Measurements from ENCODE around the gene ZBTB7B.

The ZBTB7B gene

DNA sequence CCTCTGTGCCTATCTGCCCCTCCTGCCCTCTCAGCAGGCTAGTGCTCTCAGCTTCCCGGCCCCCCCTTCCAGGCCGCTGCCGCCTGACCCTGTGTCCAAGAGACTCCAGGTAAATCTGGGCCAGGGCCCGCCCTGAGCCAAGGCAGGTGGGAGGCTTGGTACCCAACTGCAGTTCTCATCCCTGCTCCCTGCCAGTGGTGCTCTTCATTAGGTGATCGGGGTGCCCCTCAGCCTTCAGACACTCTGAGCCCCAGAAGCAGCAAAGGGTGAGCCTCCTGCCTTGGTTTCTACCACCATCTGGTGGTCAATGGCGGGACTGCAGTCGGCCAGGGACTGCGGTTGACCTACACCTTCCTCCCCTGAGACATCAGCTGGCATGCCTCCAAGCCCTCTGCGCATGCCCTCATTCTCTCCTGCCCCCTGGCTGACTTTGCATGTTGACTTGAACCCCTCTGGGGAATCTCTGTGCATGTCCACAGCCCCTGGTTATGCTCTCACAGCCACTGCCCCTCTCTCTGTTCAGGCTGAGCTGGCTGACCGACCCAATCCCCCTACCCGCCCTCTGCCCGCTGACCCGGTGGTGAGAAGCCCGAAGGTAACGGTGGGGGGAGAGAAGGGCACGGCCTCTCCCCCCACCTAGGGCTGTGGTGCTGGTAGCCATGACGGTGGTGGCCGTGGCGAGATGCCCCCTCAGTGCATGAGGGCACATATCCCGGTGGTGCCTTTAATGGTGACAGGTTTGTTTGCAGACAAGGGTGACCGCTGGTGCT lies 59.0 kb downstream of the ZBTB7B start:
- DNase-seq (ENCODE audit: low spot score) = peak; percentile 93

DNA sequence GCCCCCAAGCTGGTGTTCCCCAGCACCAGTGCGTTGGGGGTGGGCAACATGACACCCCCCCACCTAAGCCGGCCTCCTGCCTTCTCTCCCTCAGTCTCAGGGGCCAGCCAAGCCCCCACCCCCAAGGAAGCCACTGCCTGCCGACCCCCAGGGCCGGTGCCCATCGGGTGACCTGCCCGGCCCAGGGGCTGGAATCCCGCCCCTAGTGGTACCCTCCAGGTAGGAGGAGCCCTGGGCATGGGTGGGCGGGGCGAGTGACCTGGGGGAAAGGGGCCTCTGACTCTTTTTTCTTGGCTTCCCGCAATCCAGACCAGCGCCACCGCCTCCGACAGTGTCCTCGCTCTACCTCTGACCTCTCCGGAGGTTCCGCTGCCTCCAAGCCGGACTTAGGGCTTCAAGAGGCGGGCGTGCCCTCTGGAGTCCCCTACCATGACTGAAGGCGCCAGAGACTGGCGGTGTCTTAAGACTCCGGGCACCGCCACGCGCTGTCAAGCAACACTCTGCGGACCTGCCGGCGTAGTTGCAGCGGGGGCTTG lies 59.6 kb downstream of the ZBTB7B start:
- DNase-seq (ENCODE audit: low spot score) = no peak

DNA sequence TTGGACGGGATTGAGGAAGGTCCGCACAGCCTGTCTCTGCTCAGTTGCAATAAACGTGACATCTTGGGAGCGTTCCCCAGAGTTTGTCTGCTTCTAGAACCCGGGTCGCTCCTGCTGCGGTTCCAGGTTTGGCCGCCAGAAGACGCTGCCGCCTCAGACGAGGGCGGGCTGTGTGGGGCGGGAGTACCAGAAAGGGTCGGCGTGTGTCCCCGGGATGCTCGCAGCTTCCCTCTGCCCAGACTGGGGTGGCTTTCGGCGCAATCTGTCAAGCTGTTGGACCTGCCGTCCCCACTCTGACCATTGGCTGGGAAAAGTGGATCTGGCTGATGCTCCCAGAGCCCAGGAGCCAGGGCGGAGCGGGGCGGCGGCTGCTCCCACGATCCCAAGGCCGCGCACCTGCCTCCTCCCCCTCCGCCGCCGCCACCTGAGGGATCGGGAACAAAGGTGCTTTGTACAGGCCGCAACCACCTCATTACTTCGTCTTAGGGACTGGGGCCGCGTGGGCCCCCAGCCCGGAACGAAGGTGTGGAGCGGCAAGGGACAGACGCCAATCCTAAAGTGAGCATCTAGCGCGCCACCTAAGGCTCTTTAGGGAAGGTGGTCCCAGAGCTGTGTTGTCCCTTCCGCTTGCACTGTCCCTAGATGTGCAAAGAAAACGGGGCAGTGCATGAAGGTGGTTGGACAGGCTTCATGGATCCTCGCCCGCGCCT lies 60.3 kb downstream of the ZBTB7B start:
- DNase-seq (ENCODE audit: low spot score) = peak; percentile 67

DNA sequence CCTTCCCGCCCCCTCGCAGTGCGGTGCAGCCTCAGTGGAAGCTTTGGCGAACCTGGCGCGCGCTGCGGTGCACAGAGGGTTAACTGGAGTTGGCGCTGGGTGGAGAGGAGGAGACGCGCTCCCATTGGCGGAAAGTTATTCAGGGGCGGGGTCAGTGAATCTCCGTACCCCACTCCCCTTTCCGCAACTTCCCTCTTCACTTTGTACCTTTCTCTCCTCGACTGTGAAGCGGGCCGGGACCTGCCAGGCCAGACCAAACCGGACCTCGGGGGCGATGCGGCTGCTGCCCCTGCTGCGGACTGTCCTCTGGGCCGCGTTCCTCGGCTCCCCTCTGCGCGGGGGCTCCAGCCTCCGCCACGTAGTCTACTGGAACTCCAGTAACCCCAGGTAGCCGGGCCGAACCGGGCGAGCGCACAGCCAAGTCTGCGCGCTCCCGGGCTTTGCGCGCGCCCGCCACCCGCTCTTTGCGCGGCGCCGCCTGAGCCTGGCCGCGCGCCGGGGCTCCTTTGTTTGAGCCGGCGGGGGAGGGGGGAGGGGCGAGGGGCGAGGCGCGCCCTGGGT lies 61.0 kb downstream of the ZBTB7B start, which contains the start of gene EFNA4:
Gene EFNA4 (plus strand): TSS at position 191 of the 561 bp plus-strand sequence. CDS start 84 bp downstream, at position 275.
- DNase-seq (ENCODE audit: low spot score) = peak; percentile 87

DNA sequence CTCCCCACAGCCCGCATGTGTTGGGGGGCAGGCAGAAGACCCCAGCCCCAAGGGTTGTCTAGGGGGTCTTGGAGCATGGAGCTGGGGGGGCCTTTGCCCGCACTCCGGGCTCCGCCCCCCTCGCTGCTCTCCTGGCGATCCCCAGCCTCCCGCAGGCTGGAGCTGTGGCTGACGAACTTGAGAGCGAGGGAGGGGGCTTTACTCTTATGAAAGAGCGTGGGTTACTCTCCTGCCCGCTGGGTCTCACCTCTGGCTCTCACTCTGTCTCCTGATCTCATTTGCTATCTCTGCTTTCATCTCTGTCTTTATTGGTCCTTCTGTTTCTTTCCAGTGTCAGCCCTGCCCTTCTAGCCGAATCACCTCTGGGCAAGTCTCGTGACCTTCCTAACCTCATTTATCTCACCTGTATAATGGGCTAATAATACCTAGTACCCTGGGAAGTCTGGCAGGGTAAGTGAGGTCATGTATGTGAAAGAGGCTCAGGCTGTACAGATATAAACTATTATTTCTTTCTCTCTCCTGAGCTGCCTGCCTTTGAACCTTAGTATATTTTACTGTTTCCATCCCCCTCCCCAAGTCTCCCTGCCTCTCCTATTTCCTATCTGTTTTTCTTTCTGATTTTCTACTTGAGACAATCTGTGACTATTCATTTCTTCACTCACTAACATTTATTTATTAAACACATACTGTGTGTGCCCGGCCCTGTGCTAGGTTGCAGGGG lies 61.7 kb downstream of the ZBTB7B start:
- no peak for DNase-seq (ENCODE audit: low spot score)

DNA sequence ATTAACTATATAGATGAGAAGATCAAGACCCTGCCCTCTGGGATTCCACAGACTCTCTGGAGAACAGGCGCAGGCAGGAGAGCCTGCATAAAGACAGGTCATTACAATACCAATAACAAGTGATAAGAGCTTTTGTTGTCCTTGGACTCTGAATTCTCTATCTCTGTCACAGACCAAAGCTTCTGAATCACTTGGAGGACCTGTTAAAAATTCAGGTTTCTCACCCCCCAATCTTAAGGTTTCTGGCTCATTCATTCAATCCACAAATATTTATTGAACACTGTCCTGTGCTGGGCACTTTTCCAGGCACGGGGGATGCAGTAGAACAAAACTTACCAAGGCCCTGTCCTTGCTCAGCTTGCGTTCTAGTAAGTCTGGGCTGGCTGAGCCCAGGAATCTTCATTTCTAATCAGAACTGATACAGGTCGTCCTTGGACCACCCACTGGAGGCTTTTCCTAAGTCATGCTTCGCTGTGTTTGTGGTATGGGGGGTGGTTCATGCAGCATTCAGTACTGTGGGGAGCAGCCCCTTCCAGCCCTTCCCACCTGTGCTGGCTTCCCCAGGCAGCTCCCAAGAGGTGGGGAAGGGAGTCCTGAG lies 62.3 kb downstream of the ZBTB7B start:
- DNase-seq (ENCODE audit: low spot score) = no peak

DNA sequence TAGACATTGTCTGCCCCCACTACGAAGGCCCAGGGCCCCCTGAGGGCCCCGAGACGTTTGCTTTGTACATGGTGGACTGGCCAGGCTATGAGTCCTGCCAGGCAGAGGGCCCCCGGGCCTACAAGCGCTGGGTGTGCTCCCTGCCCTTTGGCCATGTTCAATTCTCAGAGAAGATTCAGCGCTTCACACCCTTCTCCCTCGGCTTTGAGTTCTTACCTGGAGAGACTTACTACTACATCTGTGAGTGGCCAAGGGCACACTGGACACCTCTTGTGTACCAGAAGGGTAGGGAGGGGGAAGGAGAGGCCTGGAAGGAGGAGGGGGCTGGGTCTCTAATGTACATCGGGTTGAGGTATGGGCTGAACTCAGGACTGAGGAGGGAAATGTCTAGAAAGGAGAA lies 64.2 kb downstream of the ZBTB7B start:
- no peak for DNase-seq (ENCODE audit: low spot score)
